IPS-20b (cell line): ENCODE results near the gene PCGF3.
"Not testable (repeated sequence)": the region's sequence is repeated elsewhere in the genome, so short reads cannot be mapped to it uniquely, and the experiment has no call there.

Source experiments
- H3K27ac ChIP-seq: one replicate; pipeline ENCODE4 v1.5.1; 2013; ENCODE audit warnings: low read length
- H3K27me3 ChIP-seq: 2 replicates; pipeline ENCODE4 v1.6.1; 2013; ENCODE audit warnings: mild to moderate bottlenecking, low read length, inconsistent platforms; ENCODE audit not compliant: insufficient read depth
- H3K36me3 ChIP-seq: 2 replicates; pipeline ENCODE4 v1.6.1; 2013; ENCODE audit warnings: low read depth, mild to moderate bottlenecking, inconsistent platforms, low read length, moderate library complexity; ENCODE audit not compliant: insufficient read depth
- H3K4me1 ChIP-seq: 2 replicates; pipeline ENCODE4 v1.6.1; 2013; ENCODE audit warnings: mild to moderate bottlenecking, control low read depth, inconsistent platforms, low read length, moderate library complexity; ENCODE audit not compliant: insufficient read depth
- H3K4me3 ChIP-seq: 2 replicates; pipeline ENCODE4 v1.5.1; 2013; ENCODE audit warnings: mild to moderate bottlenecking, low read length, inconsistent platforms
- H3K9ac ChIP-seq: 2 replicates; pipeline ENCODE4 v1.6.1; 2013; ENCODE audit warnings: low read depth, mild to moderate bottlenecking, inconsistent platforms, low read length, moderate library complexity
- H3K9me3 ChIP-seq: 2 replicates; pipeline ENCODE4 v1.6.1; 2013; ENCODE audit warnings: mild to moderate bottlenecking, low read depth, low read length, inconsistent platforms; ENCODE audit not compliant: insufficient read depth

PCGF3 gene

GRCh38 chr4:797066-797465, 91.4 kb downstream of the PCGF3 start:
- H3K4me1 ChIP-seq: peaks cover 15% of the 10 kb centered on the region

GRCh38 chr4:801436-802124, 95.9 kb downstream of the PCGF3 start:
- no peak overlapping the region for H3K4me3 ChIP-seq
- H3K27ac ChIP-seq: no peak overlapping the region
- H3K4me1 ChIP-seq: no peaks in the 10 kb centered on the region
- no peak overlapping the region for H3K9ac ChIP-seq
- peaks cover 30% of the 10 kb centered on the region for H3K27me3 ChIP-seq
- H3K9me3 ChIP-seq: no peaks in the 10 kb centered on the region
- H3K36me3 ChIP-seq: no peaks in the 10 kb centered on the region

More at GRCh38 chr4:797066-797465, 91.4 kb downstream of the PCGF3 start:
- no peak overlapping the region for H3K4me3 ChIP-seq
- H3K27ac ChIP-seq: no peak overlapping the region
- peaks cover 61% of the 10 kb centered on the region for H3K27me3 ChIP-seq
- no peak overlapping the region for H3K9ac ChIP-seq
- H3K9me3 ChIP-seq: no peaks in the 10 kb centered on the region
- no peaks in the 10 kb centered on the region for H3K36me3 ChIP-seq

GRCh38 chr4:803884-804283, 98.3 kb downstream of the PCGF3 start:
- Histone ChIP-seq H3K9me3 (no peaks in the 10 kb centered on the region), H3K9ac (no peak overlapping the region), H3K36me3 (no peaks in the 10 kb centered on the region), H3K4me3 (no peak overlapping the region), H3K27ac (no peak overlapping the region), H3K27me3 (peaks cover 39% of the 10 kb centered on the region), H3K4me1 (no peaks in the 10 kb centered on the region)

GRCh38 chr4:804804-805203, 99.2 kb downstream of the PCGF3 start:
- Histone ChIP-seq H3K4me3 (no peak overlapping the region), H3K9me3 (no peaks in the 10 kb centered on the region), H3K27me3 (peaks cover 48% of the 10 kb centered on the region), H3K36me3 (no peaks in the 10 kb centered on the region), H3K27ac (no peak overlapping the region), H3K9ac (no peak overlapping the region), H3K4me1 (no peaks in the 10 kb centered on the region)

GRCh38 chr4:806979-807378, 101.3 kb downstream of the PCGF3 start:
- not testable (repeated sequence) for H3K4me3 ChIP-seq, H3K9me3 ChIP-seq, H3K9ac ChIP-seq, H3K4me1 ChIP-seq, H3K36me3 ChIP-seq, H3K27ac ChIP-seq
- H3K27me3 ChIP-seq: peaks cover 59% of the 10 kb centered on the region

- no peaks in the 10 kb centered on the region for H3K4me1 ChIP-seq
- no peak overlapping the region for H3K4me3 ChIP-seq
- no peaks in the 10 kb centered on the region for H3K36me3 ChIP-seq
- peaks cover 67% of the 10 kb centered on the region for H3K27me3 ChIP-seq
- H3K9ac ChIP-seq: no peak overlapping the region
- H3K27ac ChIP-seq: no peak overlapping the region
- H3K9me3 ChIP-seq: no peaks in the 10 kb centered on the region
Observed at GRCh38 chr4:807792-808191, 102.2 kb downstream of the PCGF3 start.

- no peaks in the 10 kb centered on the region for H3K36me3 ChIP-seq
Observed at GRCh38 chr4:808860-809570, 103.4 kb downstream of the PCGF3 start.

GRCh38 chr4:813900-814299, 108.3 kb downstream of the PCGF3 start:
- Histone ChIP-seq H3K9me3 (no peaks in the 10 kb centered on the region), H3K27me3 (peaks cover 95% of the 10 kb centered on the region), H3K36me3 (no peaks in the 10 kb centered on the region), H3K4me1 (no peaks in the 10 kb centered on the region), H3K27ac (no peak overlapping the region), H3K9ac (no peak overlapping the region), H3K4me3 (no peak overlapping the region)

More at GRCh38 chr4:808860-809570, 103.4 kb downstream of the PCGF3 start:
- no peak overlapping the region for H3K27ac ChIP-seq
- H3K4me3 ChIP-seq: no peak overlapping the region
- no peaks in the 10 kb centered on the region for H3K4me1 ChIP-seq
- H3K27me3 ChIP-seq: peaks cover 79% of the 10 kb centered on the region
- H3K9ac ChIP-seq: no peak overlapping the region
- no peaks in the 10 kb centered on the region for H3K9me3 ChIP-seq

GRCh38 chr4:814312-814850, 108.7 kb downstream of the PCGF3 start:
- H3K4me3 ChIP-seq: no peak overlapping the region
- peaks cover 95% of the 10 kb centered on the region for H3K27me3 ChIP-seq
- no peak overlapping the region for H3K9ac ChIP-seq
- no peak overlapping the region for H3K27ac ChIP-seq
- H3K36me3 ChIP-seq: no peaks in the 10 kb centered on the region
- H3K4me1 ChIP-seq: no peaks in the 10 kb centered on the region
- no peaks in the 10 kb centered on the region for H3K9me3 ChIP-seq

GRCh38 chr4:815464-816146, 110.0 kb downstream of the PCGF3 start:
- Histone ChIP-seq H3K27ac (no peak overlapping the region), H3K27me3 (peaks cover 97% of the 10 kb centered on the region), H3K36me3 (no peaks in the 10 kb centered on the region), H3K9me3 (no peaks in the 10 kb centered on the region), H3K4me1 (no peaks in the 10 kb centered on the region), H3K9ac (no peak overlapping the region), H3K4me3 (no peak overlapping the region)

GRCh38 chr4:818106-818921, 112.7 kb downstream of the PCGF3 start:
- Histone ChIP-seq H3K36me3 (no peaks in the 10 kb centered on the region), H3K27me3 (peaks cover 98% of the 10 kb centered on the region), H3K9me3 (no peaks in the 10 kb centered on the region), H3K27ac (no peak overlapping the region), H3K4me3 (no peak overlapping the region), H3K9ac (no peak overlapping the region), H3K4me1 (no peaks in the 10 kb centered on the region)
